ENCODE measurements around the gene ESF1.

ESF1 gene

DNA sequence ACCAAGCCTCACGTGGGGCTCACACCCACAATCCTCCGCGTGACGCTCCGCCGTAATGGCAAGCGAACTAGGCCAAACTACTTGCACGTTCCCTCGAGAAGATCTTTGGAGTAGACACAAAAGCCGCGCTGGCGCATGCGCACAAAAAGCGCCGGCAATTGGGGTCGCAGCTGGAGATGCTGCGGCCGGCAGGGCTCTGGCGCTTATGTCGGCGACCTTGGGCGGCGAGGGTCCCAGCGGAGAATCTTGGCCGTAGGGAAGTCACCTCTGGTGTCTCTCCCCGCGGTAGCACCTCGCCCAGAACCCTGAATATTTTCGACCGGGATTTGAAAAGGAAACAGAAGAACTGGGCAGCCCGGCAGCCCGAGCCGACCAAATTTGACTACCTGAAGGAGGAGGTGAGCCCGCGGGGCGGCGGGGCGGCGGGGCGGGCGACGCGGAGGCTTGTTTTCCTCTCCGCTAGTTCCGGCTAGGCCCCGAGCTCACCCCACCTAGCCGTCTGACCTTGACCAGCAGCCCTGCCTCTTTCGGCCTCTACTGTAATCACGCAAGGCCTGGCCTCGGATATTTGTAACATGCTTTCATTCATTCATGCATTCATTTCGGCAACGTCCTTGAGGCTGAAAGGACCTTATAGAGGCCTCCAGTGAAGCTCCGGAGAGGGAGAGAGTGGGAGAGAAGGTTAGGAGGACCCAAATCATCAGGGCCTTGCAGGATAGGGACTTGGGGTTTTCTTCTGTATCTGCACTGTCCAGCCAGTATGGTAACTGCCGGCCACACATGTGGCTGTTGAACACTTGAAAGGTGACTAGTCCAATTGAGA lies at the start of gene ESF1, which contains the start of gene NDUFAF5:
Gene ESF1, minus strand, starts transcription at position 27 of the 823 bp plus-strand sequence. CDS start 1,779 bp downstream, outside the sequence.
Gene NDUFAF5, plus strand, starts transcription at position 136 of the 823 bp plus-strand sequence. Its CDS starts 41 bp downstream, at position 177.
- H3K9me3 Mint-ChIP-seq: no peaks in the 10 kb centered on the region
- peak; percentile 93 for ATAC-seq (replicated peaks; ENCODE audit: extremely low read depth, poor library complexity, severe bottlenecking)
- DNase-seq (ENCODE audit: low spot score in 2 of 2): peak; percentile 76 to 86
- H3K36me3 Mint-ChIP-seq (ENCODE audit: insufficient read depth): peaks cover 41% of the 10 kb centered on the region
- H3K27ac Mint-ChIP-seq (ENCODE audit: low read depth): peak within 1 kb of the TSS; percentile 91
- H3K27me3 Mint-ChIP-seq: no peaks in the 10 kb centered on the region
- peaks cover 51% of the 10 kb centered on the region for H3K4me1 Mint-ChIP-seq
- H3K4me3 Mint-ChIP-seq: peak within 1 kb of the TSS; percentile 87

- ATAC-seq (replicated peaks; ENCODE audit: extremely low read depth, poor library complexity, severe bottlenecking): no peak
- H3K27ac Mint-ChIP-seq (ENCODE audit: low read depth): no peak overlapping the region
- no peaks in the 10 kb centered on the region for H3K4me1 Mint-ChIP-seq
- peaks cover 43% of the 10 kb centered on the region for H3K27me3 Mint-ChIP-seq
- H3K9me3 Mint-ChIP-seq: no peaks in the 10 kb centered on the region
- DNase-seq (ENCODE audit: low spot score in 2 of 2): no peak
- no peak overlapping the region for H3K4me3 Mint-ChIP-seq
- H3K36me3 Mint-ChIP-seq (ENCODE audit: insufficient read depth): no peaks in the 10 kb centered on the region
Measured at GRCh38 chr20:13831476-13831875, 46.8 kb upstream of the ESF1 start.

- Mint-ChIP-seq H3K27me3 (peaks cover 21% of the 10 kb centered on the region), H3K4me1 (no peaks in the 10 kb centered on the region), H3K9me3 (no peaks in the 10 kb centered on the region), H3K4me3 (no peak overlapping the region), H3K27ac (ENCODE audit: low read depth) (no peak overlapping the region), H3K36me3 (ENCODE audit: insufficient read depth) (peaks cover 2% of the 10 kb centered on the region)
- DNase-seq (ENCODE audit: low spot score in 2 of 2): no peak
- no peak for ATAC-seq (replicated peaks; ENCODE audit: extremely low read depth, poor library complexity, severe bottlenecking)
Measured at GRCh38 chr20:13825465-13825864, 40.7 kb upstream of the ESF1 start.

GRCh38 chr20:13824459-13824858 lies 39.7 kb upstream of the ESF1 start:
- Mint-ChIP-seq H3K36me3 (ENCODE audit: insufficient read depth) (peaks cover 2% of the 10 kb centered on the region), H3K4me1 (no peaks in the 10 kb centered on the region), H3K4me3 (no peak overlapping the region), H3K27me3 (peaks cover 21% of the 10 kb centered on the region), H3K9me3 (no peaks in the 10 kb centered on the region), H3K27ac (ENCODE audit: low read depth) (no peak overlapping the region)
- DNase-seq (ENCODE audit: low spot score in 2 of 2) (no peak), ATAC-seq (replicated peaks; ENCODE audit: extremely low read depth, poor library complexity, severe bottlenecking) (no peak)

DNA sequence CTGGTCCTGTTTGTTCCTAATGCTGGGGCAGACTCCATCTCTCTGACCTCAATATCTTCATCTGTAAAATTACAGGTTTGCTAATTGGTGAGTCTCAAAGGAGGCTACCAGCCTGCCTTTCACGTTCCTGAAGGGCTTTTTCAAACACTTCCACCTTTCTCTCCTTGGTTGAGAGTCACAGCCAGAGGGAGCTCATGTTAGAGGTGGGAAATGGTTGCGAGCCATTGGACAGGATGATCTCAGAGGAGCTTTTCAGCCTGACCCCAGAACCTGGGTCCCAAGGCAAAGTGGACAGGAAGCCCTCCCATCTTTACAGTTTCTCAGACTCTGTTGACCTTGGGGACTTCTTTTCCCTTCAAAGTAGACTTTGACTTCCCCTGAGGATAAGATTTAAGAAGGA lies 37.7 kb upstream of the ESF1 start:
- DNase-seq (ENCODE audit: low spot score in 2 of 2) (no peak), ATAC-seq (replicated peaks; ENCODE audit: extremely low read depth, poor library complexity, severe bottlenecking) (no peak)
- H3K27ac Mint-ChIP-seq (ENCODE audit: low read depth): no peak overlapping the region
- no peaks in the 10 kb centered on the region for H3K4me1 Mint-ChIP-seq
- peaks cover 14% of the 10 kb centered on the region for H3K27me3 Mint-ChIP-seq
- peaks cover 10% of the 10 kb centered on the region for H3K36me3 Mint-ChIP-seq (ENCODE audit: insufficient read depth)
- no peaks in the 10 kb centered on the region for H3K9me3 Mint-ChIP-seq
- no peak overlapping the region for H3K4me3 Mint-ChIP-seq

DNA sequence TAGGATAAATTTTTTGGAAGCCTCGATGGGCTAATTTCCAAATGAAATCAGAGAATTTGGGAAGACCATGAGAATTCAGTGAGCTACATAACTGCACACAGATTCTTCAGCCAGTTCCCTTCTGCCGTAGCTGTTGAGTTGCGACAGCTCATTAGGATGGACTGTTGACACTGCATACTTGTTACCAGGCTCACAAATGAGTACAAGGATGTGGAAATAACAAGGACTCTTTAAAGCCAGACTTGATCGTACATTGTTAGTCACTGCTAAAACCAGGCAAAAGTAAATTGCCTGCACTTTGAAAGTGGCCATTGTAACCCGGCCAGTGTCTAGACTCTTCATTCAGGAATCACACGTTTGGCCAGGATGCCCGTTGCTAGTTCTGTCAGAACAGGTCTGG lies 37.2 kb upstream of the ESF1 start:
- Mint-ChIP-seq H3K4me3 (no peak overlapping the region), H3K27ac (ENCODE audit: low read depth) (no peak overlapping the region), H3K4me1 (no peaks in the 10 kb centered on the region), H3K27me3 (peaks cover 8% of the 10 kb centered on the region), H3K36me3 (ENCODE audit: insufficient read depth) (peaks cover 12% of the 10 kb centered on the region), H3K9me3 (no peaks in the 10 kb centered on the region)
- ATAC-seq (replicated peaks; ENCODE audit: extremely low read depth, poor library complexity, severe bottlenecking) (no peak), DNase-seq (ENCODE audit: low spot score in 2 of 2) (no peak)

DNA sequence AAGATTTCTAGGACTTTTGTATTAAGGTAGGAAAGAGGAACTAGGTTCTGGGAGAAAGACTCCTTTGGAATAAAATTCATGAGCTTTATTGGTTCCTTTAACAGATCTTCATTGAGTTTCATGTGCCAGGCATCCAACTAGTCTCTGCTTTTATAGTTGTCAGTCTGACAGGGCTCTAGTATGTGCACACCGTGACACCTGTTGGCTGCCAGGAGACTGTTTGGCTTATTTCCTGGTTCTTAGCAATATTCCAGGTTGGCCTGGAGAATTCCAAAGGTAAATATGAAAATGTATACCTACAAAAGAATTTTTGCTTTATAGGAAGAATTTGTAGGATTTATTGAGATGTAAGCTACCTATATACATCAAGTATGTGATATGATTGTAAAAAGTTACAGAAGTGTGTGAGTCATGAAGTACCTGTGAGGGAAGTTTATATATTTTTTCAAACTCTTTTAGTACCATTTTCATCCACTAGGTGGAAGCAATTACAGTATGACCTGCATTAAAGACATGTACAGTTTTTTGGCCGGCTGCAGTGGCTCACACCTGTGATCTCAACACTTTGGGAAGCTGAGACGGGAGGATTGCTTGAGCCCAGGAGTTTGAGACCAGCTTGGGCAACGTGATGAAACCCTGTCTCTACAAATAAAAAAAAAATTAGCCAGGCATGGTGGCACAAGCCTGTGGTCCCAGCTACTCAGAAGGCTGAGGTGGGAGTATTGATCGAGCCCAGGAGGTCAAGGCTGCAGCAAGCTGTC lies 35.3 kb upstream of the ESF1 start:
- Mint-ChIP-seq H3K36me3 (ENCODE audit: insufficient read depth) (peaks cover 19% of the 10 kb centered on the region), H3K27me3 (no peaks in the 10 kb centered on the region), H3K4me1 (no peaks in the 10 kb centered on the region), H3K27ac (ENCODE audit: low read depth) (no peak overlapping the region), H3K4me3 (no peak overlapping the region), H3K9me3 (no peaks in the 10 kb centered on the region)
- ATAC-seq (replicated peaks; ENCODE audit: extremely low read depth, poor library complexity, severe bottlenecking): peak; percentile 52
- DNase-seq (ENCODE audit: low spot score in 2 of 2): no peak

GRCh38 chr20:13817342-13817741 lies 32.6 kb upstream of the ESF1 start:
- Mint-ChIP-seq H3K9me3 (no peaks in the 10 kb centered on the region), H3K4me1 (no peaks in the 10 kb centered on the region), H3K27me3 (no peaks in the 10 kb centered on the region), H3K36me3 (ENCODE audit: insufficient read depth) (peaks cover 25% of the 10 kb centered on the region), H3K27ac (ENCODE audit: low read depth) (no peak overlapping the region), H3K4me3 (no peak overlapping the region)
- DNase-seq (ENCODE audit: low spot score in 2 of 2): no peak
- no peak for ATAC-seq (replicated peaks; ENCODE audit: extremely low read depth, poor library complexity, severe bottlenecking)

DNA sequence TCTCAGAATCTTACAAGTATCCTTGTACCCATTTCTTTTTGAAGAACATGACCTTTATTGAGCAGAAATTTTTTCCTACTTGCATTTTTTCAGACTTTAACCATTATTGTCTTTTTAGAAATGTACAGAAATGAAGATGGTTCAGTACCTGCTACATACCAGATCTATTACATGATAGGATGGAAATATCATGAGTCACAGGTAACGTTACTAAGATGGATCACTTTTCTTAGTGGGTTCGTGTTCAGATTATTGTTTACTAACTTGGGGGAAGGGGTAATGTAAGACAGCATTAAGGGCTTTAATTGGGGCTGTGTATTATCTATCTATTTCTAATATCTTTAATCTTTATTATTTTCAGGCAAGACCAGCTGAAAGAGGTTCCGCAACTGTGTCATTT lies 32.0 kb upstream of the ESF1 start:
- Mint-ChIP-seq H3K4me3 (no peak overlapping the region), H3K4me1 (no peaks in the 10 kb centered on the region), H3K9me3 (no peaks in the 10 kb centered on the region), H3K27ac (ENCODE audit: low read depth) (no peak overlapping the region), H3K36me3 (ENCODE audit: insufficient read depth) (peaks cover 28% of the 10 kb centered on the region), H3K27me3 (no peaks in the 10 kb centered on the region)
- DNase-seq (ENCODE audit: low spot score in 2 of 2) (no peak), ATAC-seq (replicated peaks; ENCODE audit: extremely low read depth, poor library complexity, severe bottlenecking) (no peak)

DNA sequence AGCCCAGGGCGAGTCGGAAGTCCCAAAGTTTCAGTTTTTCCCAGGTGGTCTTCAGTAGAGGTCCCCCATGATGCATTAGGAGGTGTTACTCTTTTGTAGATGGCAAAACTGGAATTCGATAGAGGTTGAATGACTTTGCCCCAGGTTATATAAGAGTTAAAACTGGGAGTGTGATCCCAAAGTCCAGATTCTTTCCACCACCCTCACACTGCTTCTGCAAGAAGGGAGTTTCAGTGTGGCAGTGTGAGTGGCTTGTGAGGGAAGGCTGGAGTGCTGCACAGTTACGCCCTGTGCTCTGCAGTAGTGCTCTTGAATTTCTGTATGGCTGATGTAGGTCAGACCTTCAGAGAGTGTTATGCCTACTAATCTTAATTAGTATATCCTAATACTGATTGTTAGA lies 30.0 kb upstream of the ESF1 start:
- DNase-seq (ENCODE audit: low spot score in 2 of 2): no peak
- H3K36me3 Mint-ChIP-seq (ENCODE audit: insufficient read depth): peaks cover 28% of the 10 kb centered on the region
- no peak overlapping the region for H3K27ac Mint-ChIP-seq (ENCODE audit: low read depth)
- H3K4me3 Mint-ChIP-seq: no peak overlapping the region
- no peak for ATAC-seq (replicated peaks; ENCODE audit: extremely low read depth, poor library complexity, severe bottlenecking)
- no peaks in the 10 kb centered on the region for H3K27me3 Mint-ChIP-seq
- H3K9me3 Mint-ChIP-seq: no peaks in the 10 kb centered on the region
- no peaks in the 10 kb centered on the region for H3K4me1 Mint-ChIP-seq

DNA sequence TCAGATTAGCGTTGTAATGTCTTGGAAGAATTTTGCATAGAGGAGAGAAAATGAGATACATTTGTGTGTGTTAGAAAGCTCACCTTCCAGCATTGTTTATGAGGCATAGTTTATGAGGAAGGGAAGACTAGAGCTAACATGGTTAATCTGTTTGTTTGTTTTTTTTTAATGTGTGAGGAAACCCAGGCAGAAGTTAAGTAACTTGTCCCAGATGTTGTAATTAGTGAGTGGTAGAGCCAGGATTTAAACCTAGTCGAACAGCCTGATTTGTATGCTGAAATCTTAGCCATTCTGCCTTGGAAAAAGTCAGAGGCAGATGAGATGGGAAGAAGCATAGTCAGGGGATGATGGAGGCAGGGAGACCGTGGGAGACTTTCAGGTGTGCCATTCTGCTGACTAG lies 29.2 kb upstream of the ESF1 start:
- no peak for ATAC-seq (replicated peaks; ENCODE audit: extremely low read depth, poor library complexity, severe bottlenecking)
- Mint-ChIP-seq H3K4me3 (no peak overlapping the region), H3K27ac (ENCODE audit: low read depth) (no peak overlapping the region), H3K27me3 (no peaks in the 10 kb centered on the region), H3K9me3 (no peaks in the 10 kb centered on the region), H3K36me3 (ENCODE audit: insufficient read depth) (peaks cover 28% of the 10 kb centered on the region), H3K4me1 (no peaks in the 10 kb centered on the region)
- no peak for DNase-seq (ENCODE audit: low spot score in 2 of 2)

- Mint-ChIP-seq H3K4me1 (no peaks in the 10 kb centered on the region), H3K9me3 (no peaks in the 10 kb centered on the region), H3K4me3 (no peak overlapping the region), H3K36me3 (ENCODE audit: insufficient read depth) (peaks cover 19% of the 10 kb centered on the region), H3K27me3 (no peaks in the 10 kb centered on the region), H3K27ac (ENCODE audit: low read depth) (no peak overlapping the region)
- no peak for DNase-seq (ENCODE audit: low spot score in 2 of 2)
- ATAC-seq (replicated peaks; ENCODE audit: extremely low read depth, poor library complexity, severe bottlenecking): no peak
Measured at GRCh38 chr20:13810446-13810845, 25.7 kb upstream of the ESF1 start.

DNA sequence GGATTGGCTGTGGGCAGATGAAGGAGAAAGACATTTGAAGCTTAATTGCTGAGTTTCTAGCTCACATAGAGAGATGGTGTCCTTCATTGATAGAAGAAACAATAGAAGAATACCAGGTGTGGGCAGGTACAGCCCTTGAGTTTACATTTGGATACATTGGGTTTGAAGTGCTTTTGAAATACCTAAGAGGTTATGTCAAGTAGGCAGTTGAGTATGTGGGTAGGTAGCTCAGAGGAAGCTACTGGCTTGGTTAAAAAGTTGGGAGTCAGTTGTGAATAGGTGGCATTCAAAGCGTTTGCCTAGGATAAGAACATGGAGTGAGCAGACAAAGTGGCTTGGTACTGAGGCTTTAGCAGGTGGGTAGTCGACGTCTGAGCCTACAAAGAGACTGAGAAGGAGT lies 25.1 kb upstream of the ESF1 start:
- Mint-ChIP-seq H3K4me1 (no peaks in the 10 kb centered on the region), H3K27me3 (no peaks in the 10 kb centered on the region), H3K36me3 (ENCODE audit: insufficient read depth) (peaks cover 18% of the 10 kb centered on the region), H3K4me3 (no peak overlapping the region), H3K27ac (ENCODE audit: low read depth) (no peak overlapping the region), H3K9me3 (no peaks in the 10 kb centered on the region)
- DNase-seq (ENCODE audit: low spot score in 2 of 2): no peak
- no peak for ATAC-seq (replicated peaks; ENCODE audit: extremely low read depth, poor library complexity, severe bottlenecking)

All from central memory CD8-positive, alpha-beta T cell (primary cell).